CD4-positive, alpha-beta T cell treated with Interleukin-12 subunit alpha and Interleukin-12 subunit beta, for 1 hour (primary cell): ENCODE data around the gene MFSD2A.
"Not testable (repeated sequence)": the region's sequence is repeated elsewhere in the genome, so short reads cannot be mapped to it uniquely, and the experiment has no call there.

Source experiments
- DNase-seq: peaks from one replicate; pipeline ENCODE4 v3.0.0-alpha.2; 2020

MFSD2A gene

GRCh38 chr1:40007481-40008034 lies 52.6 kb downstream of the MFSD2A start:
- not testable (repeated sequence) for DNase-seq

- DNase-seq = no peak
These were observed 56.3 kb downstream of the MFSD2A start for GRCh38 chr1:40011198-40011597.

DNA sequence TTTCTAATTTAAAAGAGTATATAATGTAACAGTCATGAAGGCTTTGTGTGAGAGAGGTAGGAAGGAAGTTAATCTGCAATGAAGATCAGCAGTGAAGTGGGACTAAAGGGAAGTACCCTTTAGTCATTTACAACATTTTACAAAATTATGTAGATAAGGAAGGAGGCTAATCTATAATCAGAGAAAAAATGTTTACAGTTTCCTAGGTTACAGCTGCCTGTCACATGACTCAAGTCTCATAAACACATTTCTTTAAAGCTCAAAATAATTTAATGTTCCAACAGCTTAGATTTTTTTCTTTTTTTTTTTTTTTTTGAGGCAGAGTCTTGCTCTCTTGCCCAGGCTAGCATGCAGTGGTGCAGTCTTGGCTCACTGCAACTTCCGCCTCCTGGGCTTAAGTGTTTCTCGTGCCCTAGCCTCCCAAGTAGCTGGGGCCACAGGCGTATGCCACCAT lies 59.3 kb downstream of the MFSD2A start:
- DNase-seq = peak; percentile 47

DNA sequence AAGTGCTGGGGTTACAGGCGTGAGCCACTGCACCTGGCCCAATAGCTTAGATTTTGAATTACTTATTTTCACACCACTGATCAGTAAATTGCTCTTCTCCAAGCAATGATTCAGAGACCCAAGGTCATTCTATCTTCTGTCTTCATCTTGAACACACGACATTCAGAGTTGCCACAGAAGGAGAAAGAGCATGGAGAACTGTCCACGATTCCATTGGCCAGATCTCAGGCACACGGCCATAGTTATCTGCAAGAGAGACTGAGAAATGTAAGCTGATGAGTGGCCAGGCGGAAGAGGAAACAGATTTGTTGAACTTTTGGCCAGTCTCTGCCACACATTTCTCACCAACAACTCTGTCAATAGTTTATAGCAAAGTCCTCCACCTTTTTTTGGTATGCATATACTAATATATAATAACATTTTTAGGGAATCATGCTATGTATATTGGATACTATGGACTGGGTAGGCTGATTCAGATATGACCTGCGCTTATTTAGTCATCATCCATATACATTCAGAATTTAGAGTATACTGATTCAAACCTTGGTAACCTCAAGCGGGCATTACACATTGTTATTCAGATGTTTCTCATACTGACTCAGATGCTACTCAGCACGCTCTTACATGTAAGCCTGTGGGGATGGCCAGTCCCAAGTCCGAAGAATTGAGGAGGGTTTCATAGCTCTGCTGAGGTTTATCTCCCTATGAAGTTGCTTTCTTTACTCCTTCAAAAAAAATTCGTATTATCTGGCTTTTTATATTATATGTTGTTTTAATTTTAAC lies 60.1 kb downstream of the MFSD2A start:
- DNase-seq = no peak

GRCh38 chr1:40017951-40018575 lies 63.1 kb downstream of the MFSD2A start:
- DNase-seq = no peak
